ENCODE results near the gene CCT8L2.

GRCh38 chr22:16594026-16594425 is 1.4 kb upstream of the CCT8L2 start:
- TF ChIP-seq CTCF (IDR thresholded peaks at IDR 0.05): no peak
- TF ChIP-seq EP300 (IDR thresholded peaks at IDR 0.05): no peak
- no peak for TF ChIP-seq POLR2A (IDR thresholded peaks at IDR 0.05; ENCODE audit: low read depth)
- TF ChIP-seq POLR2AphosphoS5 (IDR thresholded peaks at IDR 0.05): no peak

Measured in esophagus muscularis mucosa (tissue), 4 donors.